OCI-LY3 (cell line): ENCODE measurements around the gene RASEF.
A peak's percentile ranks its signal among the peaks of the same experiment; 100 is the strongest.

ENCODE experiments used
- H2AFZ ChIP-seq: fragments of 200-600, 300-600 bp; shearing (Covaris generic); 2 replicates; pipeline ENCODE4 v1.6.0; 2014; ENCODE audit warnings: antibody characterized with exemption, low read depth, low read length
- H3K27ac ChIP-seq: fragments of 200-600, 300-600 bp; sonication (generic); 2 replicates; pipeline ENCODE4 v1.5.1; 2014; ENCODE audit warnings: mild to moderate bottlenecking, low read length, moderate library complexity, mixed read lengths
- H3K27me3 ChIP-seq: fragments of 200-600, 300-600 bp; sonication (generic); 2 replicates; pipeline ENCODE4 v1.6.1; 2014; ENCODE audit warnings: low read depth, low read length, mixed read lengths
- H3K36me3 ChIP-seq: fragments of 200-600, 300-600 bp; sonication (generic); replicated peaks from 2 replicates; pipeline ENCODE3; 2014; ENCODE audit warnings: low read depth, low read length, mixed read lengths
- H3K4me1 ChIP-seq: fragments of 300-600, 200-600 bp; sonication (generic); 2 replicates; pipeline ENCODE4 v1.6.1; 2014; ENCODE audit warnings: low read length, mixed read lengths
- H3K4me2 ChIP-seq: fragments of 200-600, 300-600 bp; sonication (generic); 2 replicates; pipeline ENCODE4 v1.6.1; 2014; ENCODE audit warnings: low read length, mixed read lengths
- H3K4me3 ChIP-seq: fragments of 300-600, 200-600 bp; sonication (generic); 2 replicates; pipeline ENCODE4 v1.5.1; 2014; ENCODE audit warnings: antibody characterized with exemption, mild to moderate bottlenecking, low read length, moderate library complexity
- H3K79me2 ChIP-seq: fragments of 300-600, 200-600 bp; shearing (Covaris generic); 2 replicates; pipeline ENCODE4 v1.6.1; 2014; ENCODE audit warnings: mild to moderate bottlenecking, low read length, mixed read lengths
- H3K9ac ChIP-seq: fragments of 300-600, 200-600 bp; shearing (Covaris generic); 2 replicates; pipeline ENCODE4 v1.6.0; 2014; ENCODE audit warnings: mild to moderate bottlenecking, low read length, moderate library complexity
- H3K9me3 ChIP-seq: fragments of 200-600, 300-600 bp; shearing (Covaris generic); 2 replicates; pipeline ENCODE4 v1.6.1; 2014; ENCODE audit warnings: low read length, mixed read lengths; ENCODE audit not compliant: insufficient read depth
- H4K20me1 ChIP-seq: fragments of 200-600, 300-600 bp; sonication (generic); 2 replicates; pipeline ENCODE4 v1.6.1; 2016; ENCODE audit warnings: low read length, mixed read lengths; ENCODE audit not compliant: insufficient read depth
- EZH2phosphoT487 ChIP-seq: fragments of 200-600 bp; shearing (Covaris generic); IDR thresholded peaks from 2 replicates; pipeline ENCODE4 v1.6.1; 2018; ENCODE audit warnings: antibody characterized with exemption, mixed run types, low read depth
- TF ChIP-seq, protein P1 (sequence below): fragments of 200-600, 300-600 bp; sonication (generic); IDR thresholded peaks from 2 replicates; pipeline ENCODE4 v1.5.1; 2014; ENCODE audit warnings: antibody characterized with exemption, low read length, low read depth

Gene RASEF

DNA sequence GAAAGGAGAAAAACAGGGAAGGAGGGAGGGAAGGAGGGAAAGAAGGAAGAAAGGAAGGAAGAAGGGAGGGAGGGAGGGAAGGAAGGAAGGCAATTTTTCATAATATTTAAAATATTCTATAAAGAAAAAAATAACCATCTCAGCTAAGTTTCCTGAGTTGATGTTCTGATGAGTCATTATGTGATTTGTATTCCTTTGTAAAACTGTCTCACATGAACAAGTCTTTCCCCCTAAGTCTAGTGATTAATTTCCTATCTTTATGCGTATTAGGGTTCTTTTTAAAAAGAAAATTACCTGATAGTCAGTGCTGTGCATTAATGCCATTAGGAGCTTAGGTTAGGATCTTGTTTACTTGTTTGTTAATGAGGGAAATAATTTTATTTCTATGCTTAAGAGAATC, 94.1 kb downstream of the RASEF start:
- Histone ChIP-seq H3K27ac (no peak overlapping the region), H3K4me3 (no peak overlapping the region), H3K9ac (no peak overlapping the region), H2AFZ (no peak overlapping the region), H3K79me2 (no peaks in the 10 kb centered on the region), H3K36me3 (no peaks in the 10 kb centered on the region), H3K4me2 (no peak overlapping the region), H3K4me1 (no peaks in the 10 kb centered on the region), H3K27me3 (no peaks in the 10 kb centered on the region), H4K20me1 (no peaks in the 10 kb centered on the region), H3K9me3 (no peaks in the 10 kb centered on the region)
- TF ChIP-seq, protein P1, sequence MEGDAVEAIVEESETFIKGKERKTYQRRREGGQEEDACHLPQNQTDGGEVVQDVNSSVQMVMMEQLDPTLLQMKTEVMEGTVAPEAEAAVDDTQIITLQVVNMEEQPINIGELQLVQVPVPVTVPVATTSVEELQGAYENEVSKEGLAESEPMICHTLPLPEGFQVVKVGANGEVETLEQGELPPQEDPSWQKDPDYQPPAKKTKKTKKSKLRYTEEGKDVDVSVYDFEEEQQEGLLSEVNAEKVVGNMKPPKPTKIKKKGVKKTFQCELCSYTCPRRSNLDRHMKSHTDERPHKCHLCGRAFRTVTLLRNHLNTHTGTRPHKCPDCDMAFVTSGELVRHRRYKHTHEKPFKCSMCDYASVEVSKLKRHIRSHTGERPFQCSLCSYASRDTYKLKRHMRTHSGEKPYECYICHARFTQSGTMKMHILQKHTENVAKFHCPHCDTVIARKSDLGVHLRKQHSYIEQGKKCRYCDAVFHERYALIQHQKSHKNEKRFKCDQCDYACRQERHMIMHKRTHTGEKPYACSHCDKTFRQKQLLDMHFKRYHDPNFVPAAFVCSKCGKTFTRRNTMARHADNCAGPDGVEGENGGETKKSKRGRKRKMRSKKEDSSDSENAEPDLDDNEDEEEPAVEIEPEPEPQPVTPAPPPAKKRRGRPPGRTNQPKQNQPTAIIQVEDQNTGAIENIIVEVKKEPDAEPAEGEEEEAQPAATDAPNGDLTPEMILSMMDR = no peak
- no peak for TF ChIP-seq EZH2phosphoT487

DNA sequence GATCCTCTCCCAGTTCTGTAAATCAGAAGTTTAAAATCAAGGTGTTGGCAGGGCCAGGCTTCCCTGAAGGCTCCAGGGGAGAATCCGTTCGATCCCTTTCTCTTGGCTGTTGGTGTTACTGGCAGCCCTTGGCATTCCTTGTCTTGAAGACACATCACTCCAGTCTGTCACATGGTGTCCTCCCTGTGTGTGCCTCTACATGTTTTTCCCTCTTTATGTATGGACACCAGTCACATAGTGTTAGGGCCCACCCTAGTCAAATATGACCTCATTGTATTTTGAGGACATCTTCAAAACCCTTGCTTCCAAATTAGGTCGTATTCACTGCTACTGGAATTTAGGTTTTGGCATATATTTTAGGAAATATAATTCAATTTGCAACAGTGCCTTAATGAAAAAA, 94.6 kb downstream of the RASEF start:
- H3K27ac ChIP-seq = no peak overlapping the region
- no peaks in the 10 kb centered on the region for H4K20me1 ChIP-seq
- no peak overlapping the region for H3K9ac ChIP-seq
- H3K4me3 ChIP-seq = no peak overlapping the region
- no peak overlapping the region for H3K4me2 ChIP-seq
- H3K79me2 ChIP-seq = no peaks in the 10 kb centered on the region
- H3K27me3 ChIP-seq = no peaks in the 10 kb centered on the region
- H2AFZ ChIP-seq = no peak overlapping the region
- H3K36me3 ChIP-seq = no peaks in the 10 kb centered on the region
- H3K4me1 ChIP-seq = no peaks in the 10 kb centered on the region
- TF ChIP-seq, protein P1 = no peak
- no peak for TF ChIP-seq EZH2phosphoT487
- H3K9me3 ChIP-seq = no peaks in the 10 kb centered on the region

DNA sequence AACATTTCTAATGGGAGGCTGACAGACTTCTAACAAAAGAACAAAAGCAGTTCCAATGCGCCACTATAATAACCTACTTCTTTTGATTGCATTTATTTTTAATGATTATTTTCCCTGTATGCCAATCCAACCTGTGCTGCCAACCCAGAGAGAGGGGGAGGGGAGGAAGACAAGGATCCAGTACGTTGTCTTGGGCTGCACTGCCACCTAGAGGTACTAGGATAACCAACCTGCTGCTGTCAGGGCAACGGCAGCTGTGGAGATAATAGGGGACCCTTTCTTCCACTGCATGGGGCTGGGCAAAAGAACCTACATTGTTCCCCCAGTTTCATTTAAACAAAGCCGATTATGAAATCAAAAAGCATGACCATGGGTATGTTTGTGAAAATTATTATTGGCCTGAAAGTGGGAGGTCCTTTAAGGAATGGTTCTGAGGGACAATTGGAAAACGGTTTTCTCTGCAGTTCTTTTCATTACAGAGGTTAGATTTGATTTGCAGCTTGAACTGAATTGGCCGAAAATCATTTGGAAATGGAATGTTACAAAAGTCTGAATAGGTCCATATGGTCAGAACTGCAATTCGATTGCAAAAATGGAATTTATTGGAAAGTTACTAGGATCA, 101.3 kb downstream of the RASEF start:
- Histone ChIP-seq H3K9ac (no peak overlapping the region), H3K4me3 (no peak overlapping the region), H3K36me3 (no peaks in the 10 kb centered on the region), H3K79me2 (no peaks in the 10 kb centered on the region), H3K27me3 (no peaks in the 10 kb centered on the region; the same call in 1 of the 2 replicates), H4K20me1 (no peaks in the 10 kb centered on the region), H3K4me1 (no peaks in the 10 kb centered on the region), H2AFZ (no peak overlapping the region), H3K9me3 (no peaks in the 10 kb centered on the region), H3K27ac (no peak overlapping the region), H3K4me2 (no peak overlapping the region)
- TF ChIP-seq, protein P1 = peak; percentile 91
- no peak for TF ChIP-seq EZH2phosphoT487

DNA sequence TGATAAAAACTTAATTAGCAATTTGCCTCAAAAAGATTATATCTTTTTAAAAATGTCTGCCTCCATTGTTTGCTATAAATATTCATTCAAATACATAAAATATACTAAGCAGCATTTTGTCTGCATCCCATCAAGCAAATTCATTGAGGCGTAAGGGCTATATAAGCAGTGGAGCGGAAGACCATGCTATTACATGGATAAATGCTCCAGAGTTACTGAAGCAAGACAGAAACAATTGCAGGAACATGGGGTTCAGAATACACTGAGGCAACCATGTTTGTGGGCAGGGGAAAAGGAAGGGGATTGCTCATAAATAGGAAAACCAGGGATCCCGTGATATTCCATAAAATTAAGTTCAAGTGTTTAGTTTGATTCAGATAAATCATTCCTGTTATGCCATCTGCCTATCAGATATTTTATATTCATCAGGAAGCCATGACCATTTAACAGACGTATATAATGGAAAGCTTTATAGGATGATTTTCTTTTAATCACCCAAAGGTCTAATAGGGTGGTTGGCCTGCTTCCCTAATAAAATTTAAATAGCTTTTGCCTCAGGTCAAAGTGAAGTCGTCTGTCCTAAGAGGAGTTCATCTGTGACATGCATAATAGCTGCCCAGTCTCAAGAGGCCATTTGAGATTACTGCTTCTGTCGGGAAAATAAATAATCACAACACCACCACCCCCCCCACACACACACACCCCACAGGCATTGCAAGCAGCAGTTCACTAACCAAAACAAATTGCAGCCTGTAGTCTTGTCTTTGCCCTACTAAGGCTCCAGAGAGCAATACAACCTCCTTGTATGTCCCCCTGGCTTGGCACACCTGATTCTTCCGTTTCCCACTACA, 105.2 kb downstream of the RASEF start:
- Histone ChIP-seq H3K79me2 (no peaks in the 10 kb centered on the region), H3K9me3 (no peaks in the 10 kb centered on the region), H3K36me3 (no peaks in the 10 kb centered on the region), H3K4me1 (no peaks in the 10 kb centered on the region), H3K27me3 (no peaks in the 10 kb centered on the region; the same call in 1 of the 2 replicates), H3K4me3 (no peak overlapping the region), H3K27ac (no peak overlapping the region), H4K20me1 (no peaks in the 10 kb centered on the region), H2AFZ (no peak overlapping the region), H3K4me2 (no peak overlapping the region), H3K9ac (no peak overlapping the region)
- TF ChIP-seq, protein P1 = no peak
- TF ChIP-seq EZH2phosphoT487 = no peak
